ENCODE measurements around the gene BTBD6. TPM values are rescaled to one million over a fixed set of nuclear protein-coding genes. Genes with fewer than 3 reads are reported as not detected.

Gene BTBD6
- total and polyA plus RNA-seq, 2 donors = 26.3 to 44.9 TPM

- DNase-seq (ENCODE audit: low read depth in 6 of 9, low spot score in 9 of 9) = no peak
- Histone ChIP-seq H3K27ac (ENCODE audit: low read depth in 1 of 2, low read length in 1 of 2) (no peak overlapping the region), H3K4me3 (ENCODE audit: low read length in 2 of 2) (no peak overlapping the region), H3K27me3 (ENCODE audit: control insufficient read depth in 2 of 2, insufficient read depth in 1 of 2, low read length in 1 of 2) (no peaks in the 10 kb centered on the region), H3K36me3 (ENCODE audit: control insufficient read depth in 2 of 2, insufficient read depth in 2 of 2, low read length in 1 of 2) (peaks cover 35 to 69% of the 10 kb centered on the region in 2 donors), H3K9me3 (ENCODE audit: control insufficient read depth in 2 of 2, insufficient read depth in 1 of 2, low read length in 1 of 2) (no peaks in the 10 kb centered on the region), H3K4me1 (ENCODE audit: control insufficient read depth in 2 of 2, insufficient read depth in 2 of 2, low read length in 2 of 2) (no peaks in the 10 kb centered on the region)
- WGBS = 98% methylated on average over 27 of the region's 27 CpGs
Observed at GRCh38 chr14:105221598-105222178, 26.6 kb upstream of the BTBD6 start.

- DNase-seq (ENCODE audit: low read depth in 6 of 9, low spot score in 9 of 9) = no peak
- Histone ChIP-seq H3K27me3 (ENCODE audit: control insufficient read depth in 2 of 2, insufficient read depth in 1 of 2, low read length in 1 of 2) (no peaks in the 10 kb centered on the region), H3K36me3 (ENCODE audit: control insufficient read depth in 2 of 2, insufficient read depth in 2 of 2, low read length in 1 of 2) (peaks cover 28 to 57% of the 10 kb centered on the region in 2 donors), H3K4me1 (ENCODE audit: control insufficient read depth in 2 of 2, insufficient read depth in 2 of 2, low read length in 2 of 2) (no peaks in the 10 kb centered on the region), H3K9me3 (ENCODE audit: control insufficient read depth in 2 of 2, insufficient read depth in 1 of 2, low read length in 1 of 2) (no peaks in the 10 kb centered on the region), H3K27ac (ENCODE audit: low read depth in 1 of 2, low read length in 1 of 2) (no peak overlapping the region), H3K4me3 (ENCODE audit: low read length in 2 of 2) (no peak overlapping the region)
- 95% methylated on average over 16 of the region's 16 CpGs for WGBS
Observed at GRCh38 chr14:105223260-105223659, 25.1 kb upstream of the BTBD6 start.

- WGBS = 97% methylated on average over 15 of the region's 15 CpGs
- no peaks in the 10 kb centered on the region for H3K9me3 ChIP-seq (ENCODE audit: control insufficient read depth in 2 of 2, insufficient read depth in 1 of 2, low read length in 1 of 2)
- no peak for DNase-seq (ENCODE audit: low read depth in 6 of 9, low spot score in 9 of 9)
- peaks cover 21 to 55% of the 10 kb centered on the region in 2 donors for H3K36me3 ChIP-seq (ENCODE audit: control insufficient read depth in 2 of 2, insufficient read depth in 2 of 2, low read length in 1 of 2)
- no peak overlapping the region for H3K27ac ChIP-seq (ENCODE audit: low read depth in 1 of 2, low read length in 1 of 2)
- no peaks in the 10 kb centered on the region for H3K27me3 ChIP-seq (ENCODE audit: control insufficient read depth in 2 of 2, insufficient read depth in 1 of 2, low read length in 1 of 2)
- H3K4me3 ChIP-seq (ENCODE audit: low read length in 2 of 2) = no peak overlapping the region
- H3K4me1 ChIP-seq (ENCODE audit: control insufficient read depth in 2 of 2, insufficient read depth in 2 of 2, low read length in 2 of 2) = no peaks in the 10 kb centered on the region
Observed at GRCh38 chr14:105223770-105224544, 24.4 kb upstream of the BTBD6 start.

GRCh38 chr14:105224845-105225570 lies 23.3 kb upstream of the BTBD6 start:
- no peaks in the 10 kb centered on the region for H3K4me1 ChIP-seq (ENCODE audit: control insufficient read depth in 2 of 2, insufficient read depth in 2 of 2, low read length in 2 of 2)
- H3K4me3 ChIP-seq (ENCODE audit: low read length in 2 of 2) = no peak overlapping the region
- DNase-seq (ENCODE audit: low read depth in 6 of 9, low spot score in 9 of 9) = no peak
- H3K27me3 ChIP-seq (ENCODE audit: control insufficient read depth in 2 of 2, insufficient read depth in 1 of 2, low read length in 1 of 2) = no peaks in the 10 kb centered on the region
- H3K36me3 ChIP-seq (ENCODE audit: control insufficient read depth in 2 of 2, insufficient read depth in 2 of 2, low read length in 1 of 2) = peaks cover 20 to 47% of the 10 kb centered on the region in 2 donors
- H3K9me3 ChIP-seq (ENCODE audit: control insufficient read depth in 2 of 2, insufficient read depth in 1 of 2, low read length in 1 of 2) = no peaks in the 10 kb centered on the region
- 93% methylated on average over 11 of the region's 11 CpGs for WGBS
- H3K27ac ChIP-seq (ENCODE audit: low read depth in 1 of 2, low read length in 1 of 2) = no peak overlapping the region

- H3K36me3 ChIP-seq (ENCODE audit: control insufficient read depth in 2 of 2, insufficient read depth in 2 of 2, low read length in 1 of 2) = peaks cover 12 to 40% of the 10 kb centered on the region in 2 donors
- no peak for DNase-seq (ENCODE audit: low read depth in 6 of 9, low spot score in 9 of 9)
Observed at GRCh38 chr14:105226198-105226597, 22.1 kb upstream of the BTBD6 start.

GRCh38 chr14:105227346-105227745 lies 21.0 kb upstream of the BTBD6 start:
- no peak overlapping the region for H3K4me3 ChIP-seq (ENCODE audit: low read length in 2 of 2)
- peaks cover 0 to 3% of the 10 kb centered on the region in 2 donors for H3K9me3 ChIP-seq (ENCODE audit: control insufficient read depth in 2 of 2, insufficient read depth in 1 of 2, low read length in 1 of 2)
- H3K4me1 ChIP-seq (ENCODE audit: control insufficient read depth in 2 of 2, insufficient read depth in 2 of 2, low read length in 2 of 2) = no peaks in the 10 kb centered on the region
- no peak overlapping the region for H3K27ac ChIP-seq (ENCODE audit: low read depth in 1 of 2, low read length in 1 of 2)
- no peaks in the 10 kb centered on the region for H3K27me3 ChIP-seq (ENCODE audit: control insufficient read depth in 2 of 2, insufficient read depth in 1 of 2, low read length in 1 of 2)
- no peak for DNase-seq (ENCODE audit: low read depth in 6 of 9, low spot score in 9 of 9)
- H3K36me3 ChIP-seq (ENCODE audit: control insufficient read depth in 2 of 2, insufficient read depth in 2 of 2, low read length in 1 of 2) = peaks cover 4 to 32% of the 10 kb centered on the region in 2 donors
- 97% methylated on average over 14 of the region's 14 CpGs for WGBS

More at GRCh38 chr14:105226198-105226597, 22.1 kb upstream of the BTBD6 start:
- WGBS = 95% methylated on average over 10 of the region's 10 CpGs
- H3K4me1 ChIP-seq (ENCODE audit: control insufficient read depth in 2 of 2, insufficient read depth in 2 of 2, low read length in 2 of 2) = no peaks in the 10 kb centered on the region
- no peak overlapping the region for H3K4me3 ChIP-seq (ENCODE audit: low read length in 2 of 2)
- no peaks in the 10 kb centered on the region for H3K27me3 ChIP-seq (ENCODE audit: control insufficient read depth in 2 of 2, insufficient read depth in 1 of 2, low read length in 1 of 2)
- H3K9me3 ChIP-seq (ENCODE audit: control insufficient read depth in 2 of 2, insufficient read depth in 1 of 2, low read length in 1 of 2) = no peaks in the 10 kb centered on the region
- no peak overlapping the region for H3K27ac ChIP-seq (ENCODE audit: low read depth in 1 of 2, low read length in 1 of 2)

GRCh38 chr14:105228562-105228961 lies 19.8 kb upstream of the BTBD6 start:
- Histone ChIP-seq H3K27me3 (ENCODE audit: control insufficient read depth in 2 of 2, insufficient read depth in 1 of 2, low read length in 1 of 2) (no peaks in the 10 kb centered on the region), H3K36me3 (ENCODE audit: control insufficient read depth in 2 of 2, insufficient read depth in 2 of 2, low read length in 1 of 2) (peaks cover 0 to 32% of the 10 kb centered on the region in 2 donors), H3K4me1 (ENCODE audit: control insufficient read depth in 2 of 2, insufficient read depth in 2 of 2, low read length in 2 of 2) (no peaks in the 10 kb centered on the region), H3K4me3 (ENCODE audit: low read length in 2 of 2) (no peak overlapping the region), H3K27ac (ENCODE audit: low read depth in 1 of 2, low read length in 1 of 2) (no peak overlapping the region), H3K9me3 (ENCODE audit: control insufficient read depth in 2 of 2, insufficient read depth in 1 of 2, low read length in 1 of 2) (peaks cover 0 to 3% of the 10 kb centered on the region in 2 donors)
- no peak for DNase-seq (ENCODE audit: low read depth in 6 of 9, low spot score in 9 of 9)
- 96% methylated on average over 17 of the region's 17 CpGs for WGBS

GRCh38 chr14:105229099-105229655 lies 19.2 kb upstream of the BTBD6 start:
- Histone ChIP-seq H3K27me3 (ENCODE audit: control insufficient read depth in 2 of 2, insufficient read depth in 1 of 2, low read length in 1 of 2) (no peaks in the 10 kb centered on the region), H3K36me3 (ENCODE audit: control insufficient read depth in 2 of 2, insufficient read depth in 2 of 2, low read length in 1 of 2) (peaks cover 0 to 29% of the 10 kb centered on the region in 2 donors), H3K4me3 (ENCODE audit: low read length in 2 of 2) (no peak overlapping the region), H3K9me3 (ENCODE audit: control insufficient read depth in 2 of 2, insufficient read depth in 1 of 2, low read length in 1 of 2) (peaks cover 0 to 3% of the 10 kb centered on the region in 2 donors), H3K4me1 (ENCODE audit: control insufficient read depth in 2 of 2, insufficient read depth in 2 of 2, low read length in 2 of 2) (no peaks in the 10 kb centered on the region), H3K27ac (ENCODE audit: low read depth in 1 of 2, low read length in 1 of 2) (no peak overlapping the region)
- 96% methylated on average over 18 of the region's 18 CpGs for WGBS
- no peak for DNase-seq (ENCODE audit: low read depth in 6 of 9, low spot score in 9 of 9)
